ENCODE measurements around the gene LRRC56.

The LRRC56 gene

GRCh38 chr11:499201-500076, 37.9 kb upstream of the LRRC56 start:
- intact Hi-C loops (cut with DNase I) = no loop called here
- DNase-seq = no peak

GRCh38 chr11:501001-501682, 36.2 kb upstream of the LRRC56 start:
- no peak for DNase-seq
- intact Hi-C loops (cut with DNase I) = no loop called here

- intact Hi-C loops (cut with DNase I) = no loop called here
Measured at GRCh38 chr11:501683-502287, 35.5 kb upstream of the LRRC56 start.

GRCh38 chr11:502288-503178, 34.8 kb upstream of the LRRC56 start:
- intact Hi-C loops (cut with DNase I) = no loop called here
- DNase-seq = no peak

More at GRCh38 chr11:501683-502287, 35.5 kb upstream of the LRRC56 start:
- DNase-seq = no peak

DNA sequence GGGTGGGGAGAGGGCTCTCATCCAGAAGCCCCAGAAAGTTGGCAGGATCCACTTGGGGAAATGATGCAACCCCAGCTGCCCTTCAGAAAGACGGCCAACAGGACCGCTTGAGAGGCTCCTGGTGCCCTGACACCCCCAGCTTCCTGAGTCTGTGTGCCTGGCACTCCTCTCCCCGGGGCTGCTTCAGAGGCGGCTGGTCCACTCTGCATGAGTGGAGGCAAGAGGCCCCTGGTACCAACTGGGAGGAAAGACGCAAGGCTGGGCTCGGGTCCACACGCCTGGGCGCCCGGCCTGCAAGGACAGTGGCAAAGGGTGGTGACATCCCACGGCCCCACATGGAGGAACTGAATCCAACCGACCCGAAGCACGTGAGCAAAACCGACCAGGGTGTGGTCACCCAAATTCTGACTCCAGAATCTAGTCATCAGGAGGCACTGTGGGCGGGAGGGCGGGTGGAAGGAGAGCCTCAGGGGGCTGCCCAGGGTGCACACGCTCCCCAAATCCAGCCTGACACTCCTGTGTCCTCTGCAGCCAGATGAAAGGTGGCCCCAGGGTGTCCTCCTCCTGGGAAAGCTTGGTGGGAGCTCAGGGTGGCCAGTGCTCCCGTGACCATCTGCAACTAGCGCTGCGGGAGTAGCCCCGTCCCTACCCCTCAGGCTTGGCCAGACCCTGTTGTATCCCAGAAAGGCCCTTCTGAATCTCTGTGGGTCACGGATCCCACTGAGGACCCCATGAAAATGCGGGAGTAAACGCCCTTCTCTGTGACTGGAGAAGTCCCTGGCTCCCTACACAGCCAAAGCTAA, 33.9 kb upstream of the LRRC56 start:
- intact Hi-C loops (cut with DNase I) = no loop called here
- DNase-seq = peak; percentile 69 to 96 (median 88)

DNA sequence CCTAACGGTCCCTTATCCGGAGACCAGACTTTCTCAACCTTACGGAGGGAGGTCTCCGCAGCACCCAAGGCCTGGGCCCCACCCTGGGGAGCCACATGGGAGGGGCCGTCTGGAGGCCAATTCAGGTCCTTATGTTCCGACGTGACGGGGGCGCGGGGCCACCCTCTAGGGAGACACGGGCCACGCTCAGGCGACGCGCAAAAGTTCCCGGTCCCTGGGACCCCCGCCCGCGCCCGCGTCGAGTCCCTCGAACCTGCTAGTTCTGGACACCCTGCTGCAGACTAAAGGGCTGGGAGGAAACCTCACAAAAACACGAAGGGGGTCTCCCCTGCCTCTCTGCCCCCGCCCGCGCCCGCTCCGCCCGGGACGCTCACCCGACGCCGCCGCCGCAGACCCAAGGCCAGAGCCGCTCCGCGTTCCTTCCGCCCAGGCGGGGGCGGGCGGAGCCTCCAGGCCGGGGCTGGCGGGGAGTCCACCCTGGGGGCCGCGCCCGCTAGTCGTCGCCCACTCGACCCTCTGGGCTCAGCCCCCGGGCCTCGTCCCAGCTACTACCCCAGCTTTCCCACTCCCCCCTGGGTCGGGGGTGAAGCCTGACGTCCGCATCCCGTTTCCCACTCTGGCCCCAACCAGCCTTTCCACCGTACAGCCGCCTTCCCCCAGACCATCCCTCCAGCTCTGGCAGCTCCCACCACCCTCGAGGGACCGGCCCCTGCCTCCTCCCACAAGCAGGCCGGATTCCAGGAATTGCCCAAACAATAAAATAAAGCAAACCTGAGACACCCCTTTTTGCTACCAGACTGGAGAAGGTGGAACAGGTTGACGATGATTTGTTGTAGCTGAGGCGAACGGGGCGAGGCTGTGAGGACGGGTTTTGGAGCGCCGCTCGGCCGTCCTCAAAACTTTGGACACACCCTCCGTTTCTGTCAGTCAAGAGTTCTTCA, 33.0 kb upstream of the LRRC56 start:
- intact Hi-C loops (cut with DNase I) = no loop called here
- DNase-seq = peak in 7 of 42 donors; percentile 14 to 65 (median 40)

DNA sequence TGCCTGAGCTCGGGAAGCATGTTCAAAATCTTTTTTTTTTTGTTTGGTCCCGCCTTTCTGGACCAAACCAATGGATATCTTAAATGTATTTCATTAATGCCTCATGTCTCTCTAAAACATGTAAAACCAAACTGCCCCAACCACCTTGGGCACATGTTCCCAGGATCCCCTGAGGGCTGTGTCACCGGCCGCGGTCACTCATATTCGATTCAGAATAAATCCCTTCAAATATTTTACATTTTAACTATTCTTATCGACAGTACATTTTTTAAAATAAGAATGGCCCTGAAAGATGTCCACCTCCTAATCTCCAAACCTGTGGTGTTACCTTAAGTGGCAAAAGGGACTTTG, 32.4 kb upstream of the LRRC56 start:
- DNase-seq = no peak
- intact Hi-C loops (cut with DNase I) = loop anchor here (5.0 kb wide), 1 partner anchor 58 kb away; no protein-coding TSS in a partner anchor

DNA sequence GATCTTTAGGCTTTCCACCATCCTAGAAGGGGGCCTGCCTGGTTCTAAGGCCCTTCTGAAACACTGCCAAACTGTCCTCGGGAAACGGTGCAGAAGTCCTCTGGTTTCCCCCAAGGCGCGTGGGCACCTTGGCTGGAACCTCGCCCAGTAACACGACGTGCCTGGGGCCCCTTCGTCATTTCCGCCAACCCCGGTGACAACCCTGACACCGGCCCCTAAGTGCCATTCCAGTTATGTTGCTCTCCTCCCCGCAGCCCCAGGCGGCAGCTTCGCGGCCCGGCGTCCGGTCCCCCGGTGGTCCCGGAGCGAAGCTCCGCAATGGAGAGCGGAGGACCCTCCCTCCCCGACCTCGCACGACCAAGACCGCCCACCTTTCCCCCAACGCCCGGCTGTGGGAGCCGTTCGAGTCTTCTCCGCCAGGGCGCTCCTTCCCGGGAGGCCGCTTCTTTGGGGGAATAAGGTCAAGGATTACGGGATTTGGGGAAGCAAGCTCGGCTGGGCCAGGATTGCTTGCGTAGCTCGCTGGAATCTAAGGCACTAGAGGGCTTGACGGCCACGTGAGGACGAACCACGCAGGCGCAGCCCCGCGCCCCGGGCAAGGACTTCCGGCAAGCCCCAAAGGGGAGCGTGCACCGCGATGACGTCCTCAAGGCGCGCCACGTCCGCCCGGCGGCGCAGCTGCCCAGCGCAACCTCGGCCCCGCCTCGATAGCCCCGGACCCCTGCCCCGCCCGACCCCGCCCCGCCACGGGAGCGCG, 30.9 kb upstream of the LRRC56 start:
- intact Hi-C loops (cut with DNase I) = loop anchor here (5.0 kb wide), 1 partner anchor 59 kb away; no protein-coding TSS in a partner anchor
- DNase-seq = peak; percentile 91 to 99 (median 97)

GRCh38 chr11:506995-507726, 30.2 kb upstream of the LRRC56 start, which contains the start of gene RNH1:
TSS of gene RNH1 (minus strand) at chr11:507242. CDS start at chr11:502162, 5,080 bp downstream.
- peak; percentile 95 to 100 (median 99) for DNase-seq
- intact Hi-C loops (cut with DNase I) = loop anchor here (5.0 kb wide), 1 partner anchor 60 kb away; no protein-coding TSS in a partner anchor

- intact Hi-C loops (cut with DNase I) = loop anchor here (5.0 kb wide), 1 partner anchor 61 kb away; no protein-coding TSS in a partner anchor
- no peak for DNase-seq
Measured at GRCh38 chr11:507727-508515, 29.4 kb upstream of the LRRC56 start.

DNA sequence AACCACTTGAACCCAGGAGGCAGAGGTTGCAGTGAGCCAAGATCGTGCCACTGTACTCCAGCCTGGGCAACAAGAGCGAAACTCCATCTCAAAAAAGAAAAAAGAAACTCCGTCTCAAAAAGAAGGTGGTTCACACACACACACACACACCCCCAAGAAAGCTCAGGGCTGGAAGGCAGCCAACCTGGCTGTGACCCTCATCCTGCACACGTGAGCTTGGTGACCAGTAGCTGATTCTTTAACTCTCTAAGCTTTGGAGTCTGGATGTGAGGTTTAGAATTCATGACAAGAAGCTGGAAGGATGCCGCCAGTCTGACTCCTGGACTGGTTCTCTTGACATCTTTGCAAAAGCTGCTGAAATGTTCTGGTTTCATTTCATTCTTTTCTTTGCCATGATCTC, 28.4 kb upstream of the LRRC56 start:
- intact Hi-C loops (cut with DNase I) = loop anchor here (5.0 kb wide), 1 partner anchor 62 kb away; no protein-coding TSS in a partner anchor
- peak in 1 of 42 donors; percentile 20 for DNase-seq

GRCh38 chr11:512761-513595, 24.3 kb upstream of the LRRC56 start:
- DNase-seq = no peak
- intact Hi-C loops (cut with DNase I) = no loop called here

- no peak for DNase-seq
- intact Hi-C loops (cut with DNase I) = no loop called here
Measured at GRCh38 chr11:514606-515005, 22.7 kb upstream of the LRRC56 start.

DNA sequence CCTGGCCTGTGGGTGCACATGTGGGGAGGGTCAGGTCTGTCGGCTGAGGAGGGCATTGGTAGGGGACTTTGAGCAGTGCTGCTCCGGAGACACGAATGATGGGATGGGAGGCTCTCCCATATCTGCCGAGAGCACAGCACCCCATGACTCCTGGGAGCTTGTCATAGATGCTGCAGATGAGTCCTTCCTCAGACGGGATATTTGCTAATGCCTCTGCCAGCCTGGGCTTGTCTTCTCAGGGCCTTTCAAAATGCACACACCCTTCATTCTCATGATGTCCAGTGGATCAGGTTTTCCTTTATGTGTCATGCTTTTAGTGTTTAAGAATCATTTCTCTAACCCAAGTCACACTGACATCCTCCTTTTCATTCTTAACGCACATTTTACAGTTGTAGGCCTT, 22.2 kb upstream of the LRRC56 start:
- intact Hi-C loops (cut with DNase I) = no loop called here
- no peak for DNase-seq
